NCI-H460 (cell line): Measurements from ENCODE around the gene NUDT4B. TPM values are rescaled to one million over a fixed set of nuclear protein-coding genes. Genes with fewer than 3 reads are reported as not detected.
"Not testable (repeated sequence)": the region's sequence is repeated elsewhere in the genome, so short reads cannot be mapped to it uniquely, and the experiment has no call there.

Experiments
- DNase-seq: peaks from one replicate; pipeline ENCODE4 v3.0.0-alpha.2; 2016; ENCODE audit warnings: low read depth; ENCODE audit errors: extremely low read depth
- total RNA-seq: library from RNA; depleted of rRNA; stranded (reverse); fragments of >200 nt; shearing (Covaris generic); gene quantifications from 2 replicates; pipeline ENCODE4 v1.2.3, GENCODE V29; 2014

Gene NUDT4B
- total RNA-seq, 1 experiment from 2014 or later = 27.7 TPM

DNA sequence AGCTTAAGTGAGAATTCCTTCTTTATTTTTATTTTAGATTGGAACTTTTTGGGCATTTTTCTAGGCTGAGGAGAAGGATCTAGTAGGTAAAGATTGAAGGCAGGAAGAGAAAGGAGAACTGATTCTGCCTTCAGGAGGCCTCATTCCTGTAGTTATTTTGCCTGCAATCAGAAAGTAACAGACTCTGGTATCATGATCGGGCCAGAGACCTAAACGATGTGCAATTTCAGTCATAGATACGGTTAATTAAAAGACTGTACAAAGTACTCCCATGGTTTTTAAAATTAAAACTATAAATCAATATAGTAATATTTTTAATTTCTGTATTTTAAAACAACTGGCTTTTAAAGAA is 14.3 kb upstream of the NUDT4B start:
- not testable (repeated sequence) for DNase-seq

DNA sequence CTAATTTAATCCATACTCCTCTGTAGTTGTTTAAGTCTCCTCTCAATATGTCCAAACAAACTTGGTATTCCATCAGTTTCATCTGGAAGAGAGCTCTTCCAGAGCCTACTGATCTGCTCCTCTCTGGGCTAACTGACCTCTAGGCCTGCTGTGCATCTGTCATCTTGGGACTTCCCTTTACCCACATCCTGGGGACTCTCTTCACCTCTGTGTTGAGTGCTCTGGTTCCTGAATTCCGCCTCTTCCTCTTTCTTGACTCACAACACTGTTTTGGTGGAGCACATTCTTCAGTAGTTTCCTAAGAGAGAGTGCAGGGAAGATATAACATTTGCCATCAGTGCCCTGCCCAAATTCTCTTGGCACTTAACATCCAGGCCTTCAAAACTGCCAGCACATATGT is 13.0 kb upstream of the NUDT4B start:
- DNase-seq = not testable (repeated sequence)

DNA sequence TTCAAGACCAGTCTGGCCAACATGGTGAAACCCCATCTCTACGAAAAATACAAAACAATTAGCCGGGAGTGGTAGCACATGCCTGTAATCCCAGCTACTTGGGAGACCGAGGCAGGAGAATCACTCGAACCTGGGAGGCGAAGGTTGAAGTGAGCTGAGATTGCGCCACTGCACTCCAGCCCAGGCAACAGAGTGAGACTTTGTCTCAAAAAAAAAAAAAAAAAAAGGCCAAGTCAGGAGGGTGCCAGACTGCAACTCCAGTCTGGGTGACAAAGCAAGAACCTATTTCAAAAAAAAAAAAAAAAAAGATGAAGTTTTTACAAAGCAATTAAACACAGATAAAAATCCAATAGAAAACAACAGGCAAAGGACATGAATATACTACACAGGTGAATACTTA is 9.9 kb upstream of the NUDT4B start:
- DNase-seq = not testable (repeated sequence)

DNA sequence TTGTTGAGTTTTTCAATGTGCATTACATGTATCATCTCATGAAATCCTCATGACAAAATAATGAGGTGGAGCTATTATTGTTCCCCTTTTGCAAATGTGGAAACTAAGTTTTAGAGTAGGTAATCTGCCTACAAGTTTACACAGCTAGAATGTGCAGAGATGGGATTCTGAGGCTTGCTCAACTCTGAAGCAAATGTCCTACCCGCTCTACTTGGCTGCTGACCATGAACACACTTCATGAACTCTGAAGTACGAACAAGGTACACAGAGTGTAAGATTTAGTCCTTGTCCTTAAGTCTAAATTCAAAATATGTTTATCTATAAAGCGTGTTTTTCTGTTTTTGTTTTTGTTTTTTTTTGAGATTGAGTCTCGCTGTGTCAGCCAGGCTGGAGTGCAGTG is 5.4 kb upstream of the NUDT4B start:
- not testable (repeated sequence) for DNase-seq

DNA sequence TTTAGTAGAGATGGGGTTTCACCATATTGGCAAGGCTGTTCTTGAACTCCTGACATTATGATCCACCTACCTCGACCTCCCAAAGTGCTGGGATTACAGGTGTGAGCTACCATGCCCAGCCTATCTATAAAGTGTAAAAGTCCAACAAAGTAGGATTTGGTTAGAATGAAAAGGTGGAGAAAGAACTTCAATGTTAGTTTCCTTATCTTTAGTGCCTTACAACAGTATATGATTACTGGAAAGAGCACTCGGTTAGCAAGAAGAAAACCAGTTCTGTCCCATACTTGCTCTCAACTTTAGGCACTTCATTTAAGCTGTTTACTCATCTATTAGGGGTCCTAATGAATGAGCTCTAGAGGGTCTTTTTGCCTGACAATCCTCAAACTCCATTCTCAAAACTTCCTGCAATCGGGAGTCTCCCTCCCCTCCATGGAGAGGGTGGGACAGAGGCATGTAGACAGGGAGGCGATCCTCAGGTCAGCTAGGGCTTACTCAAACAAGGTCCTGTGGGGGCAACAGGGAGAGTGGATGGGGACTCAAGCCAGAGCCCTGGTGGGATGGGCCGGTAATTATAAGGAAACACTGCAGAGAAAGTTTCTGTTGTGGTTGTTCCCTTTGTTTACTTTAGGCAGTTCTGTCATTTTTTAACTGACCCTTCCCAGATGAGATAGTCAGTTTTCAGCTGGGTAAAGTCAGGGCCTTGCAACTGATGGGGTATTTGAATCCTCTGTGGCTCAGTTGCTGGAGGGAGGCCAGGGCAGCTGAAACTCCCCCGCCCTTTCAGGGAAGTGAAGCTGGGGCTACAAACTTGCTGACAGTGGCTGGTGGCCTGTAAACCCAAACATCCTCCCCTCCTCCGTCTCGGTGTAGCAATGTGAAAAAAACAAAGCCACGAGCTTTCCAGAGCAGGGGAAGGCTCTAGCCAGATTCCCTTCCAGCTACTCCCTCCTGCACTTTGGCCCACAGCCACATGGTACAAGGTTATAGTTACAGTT is 4.6 kb upstream of the NUDT4B start:
- not testable (repeated sequence) for DNase-seq

DNA sequence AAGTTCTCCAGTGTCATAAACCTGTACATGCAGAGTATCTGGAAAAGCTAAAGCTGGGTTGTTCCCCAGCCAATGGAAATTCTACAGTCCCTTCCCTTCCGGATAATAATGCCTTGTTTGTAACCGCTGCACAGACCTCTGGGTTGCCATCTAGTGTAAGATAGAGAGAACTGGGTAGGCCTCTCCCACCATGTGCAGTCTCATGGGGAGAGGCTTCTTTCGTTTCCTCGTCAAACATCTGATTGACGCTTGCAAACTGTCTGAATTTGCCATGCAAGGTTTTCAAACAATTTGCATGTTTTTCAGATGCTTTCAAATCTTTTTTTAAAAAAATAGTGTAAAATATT is 734 bp downstream of the NUDT4B start:
- not testable (repeated sequence) for DNase-seq

DNA sequence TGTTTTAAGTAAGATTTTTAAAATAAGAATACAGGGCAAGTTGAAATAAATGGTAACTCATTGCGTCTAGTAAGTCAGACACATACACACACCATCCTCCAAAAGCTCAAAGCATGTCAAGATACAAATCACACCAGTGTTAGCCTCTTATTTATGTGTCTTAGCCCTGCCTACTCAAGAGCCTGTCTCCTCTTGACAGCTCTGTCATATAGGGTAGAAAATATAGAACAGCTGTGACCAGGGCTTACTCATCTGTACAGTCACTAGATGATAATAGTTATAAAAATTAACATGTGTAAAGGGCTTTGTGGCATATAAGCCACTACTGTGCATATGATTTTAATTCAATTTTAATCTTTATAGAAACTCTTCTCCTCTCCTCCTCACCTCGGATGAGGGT is 7.7 kb downstream of the NUDT4B start:
- DNase-seq = not testable (repeated sequence)

DNA sequence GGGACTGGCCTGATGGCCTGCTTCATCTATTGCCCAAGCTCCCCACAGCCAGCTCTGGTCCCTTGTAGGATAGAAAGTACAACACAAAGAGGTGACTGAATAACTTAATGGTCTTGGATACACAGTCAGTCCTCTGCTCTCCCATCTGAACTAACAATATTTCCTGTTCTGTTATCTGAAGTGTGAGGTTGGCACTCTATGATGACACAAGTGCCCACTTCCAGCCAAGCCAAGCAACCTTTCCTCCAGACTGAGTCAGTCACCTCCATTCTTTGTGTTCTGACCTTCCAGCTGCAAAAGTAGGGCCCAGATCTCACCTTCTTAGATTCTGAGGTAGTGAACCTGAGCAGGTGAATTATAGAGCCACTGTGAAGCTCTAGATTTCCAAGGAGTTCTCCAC is 8.9 kb downstream of the NUDT4B start:
- not testable (repeated sequence) for DNase-seq

DNA sequence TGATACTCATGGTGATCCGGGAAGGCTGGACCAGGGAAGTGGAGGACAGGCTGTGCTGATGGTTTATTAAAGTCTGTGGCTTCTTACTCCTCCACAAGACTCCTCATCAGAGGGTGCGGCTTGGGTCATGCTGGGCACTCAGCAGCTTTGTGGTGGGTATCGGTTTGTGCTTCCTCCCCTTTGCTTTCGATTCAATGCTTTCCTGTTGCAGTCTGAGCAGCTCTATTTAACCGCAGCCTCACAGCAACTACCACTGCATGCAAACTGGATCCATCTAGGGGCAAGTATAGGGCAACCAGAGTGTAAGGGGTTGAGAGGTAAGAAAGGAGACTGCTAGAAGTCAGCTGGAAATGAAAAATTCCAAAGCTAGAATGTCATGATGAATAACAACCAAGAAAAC is 9.8 kb downstream of the NUDT4B start:
- DNase-seq = not testable (repeated sequence)

DNA sequence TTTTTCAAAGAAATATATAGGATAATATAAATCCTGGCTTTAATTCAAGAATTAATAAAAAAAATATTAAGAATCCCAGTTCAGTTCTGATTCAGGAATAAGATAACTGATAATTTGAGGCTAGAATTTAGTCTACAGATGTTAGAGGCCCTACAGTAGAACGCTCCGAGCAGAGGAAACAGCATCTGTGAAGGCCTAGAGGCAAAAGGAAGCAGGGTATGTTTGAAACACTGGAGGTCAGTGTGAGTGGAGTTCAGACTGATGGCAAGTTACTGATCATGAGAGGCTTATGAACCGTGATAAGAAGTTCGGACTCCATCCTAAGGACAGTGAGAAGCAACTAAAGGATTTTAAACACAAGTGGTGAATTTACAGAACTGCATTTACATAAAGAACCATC is 10.4 kb downstream of the NUDT4B start:
- DNase-seq = not testable (repeated sequence)

DNA sequence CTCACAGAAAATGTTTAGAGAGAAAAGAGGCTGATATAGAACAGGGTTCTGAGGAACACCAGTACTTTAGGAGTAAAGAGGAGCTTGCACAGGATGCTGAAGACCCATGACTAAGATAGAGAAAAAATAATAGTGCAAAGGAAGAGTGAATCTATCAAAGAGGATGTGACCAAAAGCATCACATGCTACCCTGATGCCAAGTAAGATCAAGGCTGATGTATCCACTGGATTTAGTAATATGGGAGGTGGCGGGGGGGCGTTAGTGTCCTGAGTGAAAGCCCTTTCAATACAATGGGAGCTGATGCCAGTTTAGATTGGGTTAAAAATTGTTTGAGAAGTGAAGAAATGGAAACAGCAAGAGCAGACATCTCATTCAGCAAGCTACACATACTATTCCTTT is 11.2 kb downstream of the NUDT4B start:
- DNase-seq = not testable (repeated sequence)

DNA sequence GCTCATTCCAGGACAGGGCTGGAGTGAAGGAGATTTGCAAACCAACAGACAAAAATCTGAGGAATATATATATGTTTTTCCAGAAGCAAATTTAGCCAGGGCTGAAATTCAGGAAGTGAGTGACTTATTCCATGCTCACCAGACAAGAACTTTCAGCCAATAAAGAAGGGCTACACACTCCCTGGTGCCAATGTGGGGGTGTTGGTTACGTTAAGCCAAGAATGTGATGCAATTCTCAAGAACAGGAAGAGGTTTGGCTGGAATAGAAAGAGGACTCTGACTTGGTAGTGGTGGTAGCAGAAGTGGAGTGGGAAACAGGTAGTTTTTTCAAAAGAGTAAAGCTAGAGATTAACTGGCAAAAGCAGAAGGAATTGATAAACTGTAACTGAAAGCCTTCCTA is 11.6 kb downstream of the NUDT4B start:
- DNase-seq = not testable (repeated sequence)

DNA sequence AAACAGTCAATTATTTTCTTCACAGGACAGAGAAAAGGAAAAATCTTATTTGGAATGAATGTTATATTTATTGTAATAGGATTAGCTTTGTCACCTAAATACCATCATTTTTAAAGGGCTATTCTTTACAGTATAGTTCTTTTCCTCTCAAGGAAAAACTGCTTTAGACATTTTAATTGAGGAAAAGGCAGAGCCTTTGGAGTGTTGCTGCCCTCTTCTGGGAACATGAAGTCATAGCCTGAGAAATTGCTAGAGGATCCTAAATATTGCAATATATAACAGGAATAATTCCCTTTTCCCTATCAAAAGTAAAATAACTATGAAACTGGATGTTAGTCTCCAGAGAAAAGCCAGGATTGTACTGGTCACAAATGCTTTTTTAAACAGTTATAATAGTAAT is 12.8 kb downstream of the NUDT4B start:
- DNase-seq = not testable (repeated sequence)

DNA sequence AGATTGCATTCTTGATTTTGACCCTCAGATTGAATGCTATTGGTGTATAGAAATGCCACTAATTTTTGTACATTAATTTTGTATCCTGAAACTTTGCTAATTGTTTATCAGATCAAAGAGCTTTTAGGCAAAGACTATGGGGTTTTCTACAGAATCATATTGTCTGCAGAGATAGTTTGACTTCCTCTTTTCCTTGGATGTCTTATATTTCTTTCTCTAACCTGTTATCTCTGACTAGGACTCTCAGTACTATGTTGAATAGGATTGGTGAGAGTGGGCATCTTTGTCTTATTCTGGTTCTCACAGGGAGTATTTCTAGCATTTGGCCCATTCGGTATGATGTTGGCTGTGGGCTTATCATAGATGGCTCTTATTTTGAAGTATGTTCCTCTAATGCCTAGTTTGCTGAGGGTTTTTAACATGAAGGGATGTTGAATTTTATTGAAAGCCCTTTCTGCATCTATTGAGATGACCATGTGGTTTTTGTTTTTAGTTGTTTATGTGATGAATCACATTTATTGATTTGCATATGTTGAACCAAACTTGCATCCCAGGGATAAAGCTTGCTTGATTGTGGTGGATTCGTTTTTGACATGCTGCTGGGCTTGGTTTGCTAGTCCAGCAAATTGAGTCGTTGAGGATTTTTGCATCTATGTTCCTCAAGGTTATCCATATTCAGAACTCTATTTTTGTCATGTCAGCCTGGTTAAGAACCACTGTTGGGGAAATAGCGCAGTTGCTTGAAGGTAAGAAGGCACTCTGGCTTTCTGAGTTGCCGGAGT is 16.9 kb downstream of the NUDT4B start:
- not testable (repeated sequence) for DNase-seq

DNA sequence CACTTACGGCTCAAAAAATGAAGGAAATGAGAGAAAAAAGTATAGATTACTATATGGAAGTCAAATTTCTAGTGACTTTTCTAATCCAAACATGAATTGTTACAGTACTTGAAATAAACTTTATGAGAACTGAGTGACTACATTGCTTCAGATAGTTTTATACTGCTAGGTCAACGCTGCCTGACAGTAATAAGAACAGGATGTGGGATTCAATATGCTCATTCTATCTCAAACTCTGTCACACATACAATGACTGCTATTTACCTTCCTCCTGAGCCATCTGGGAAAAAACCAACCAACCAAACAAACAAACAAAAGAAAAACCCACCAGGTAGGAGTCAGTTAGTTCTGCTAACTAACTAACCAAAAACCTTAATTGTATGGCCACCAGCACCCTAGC is 20.0 kb downstream of the NUDT4B start:
- not testable (repeated sequence) for DNase-seq

DNA sequence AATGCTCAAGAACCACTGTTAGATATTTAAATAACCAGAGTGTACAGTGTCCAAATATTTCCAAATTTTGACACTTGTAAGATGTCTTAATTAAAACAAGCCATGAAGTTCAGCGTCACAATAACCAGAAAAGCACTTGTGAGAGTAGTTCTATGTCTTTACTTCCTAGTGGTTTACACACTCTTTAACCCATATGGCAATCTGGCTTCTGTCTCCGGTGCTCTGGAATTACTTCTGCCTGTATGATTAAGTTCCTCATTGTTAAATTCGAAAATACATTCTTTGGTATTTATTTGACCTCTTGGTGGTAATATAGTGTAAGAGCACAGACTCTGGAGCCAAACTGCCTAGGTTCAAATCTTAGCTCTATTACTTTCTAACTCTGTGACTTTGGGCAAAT is 20.9 kb downstream of the NUDT4B start:
- not testable (repeated sequence) for DNase-seq

DNA sequence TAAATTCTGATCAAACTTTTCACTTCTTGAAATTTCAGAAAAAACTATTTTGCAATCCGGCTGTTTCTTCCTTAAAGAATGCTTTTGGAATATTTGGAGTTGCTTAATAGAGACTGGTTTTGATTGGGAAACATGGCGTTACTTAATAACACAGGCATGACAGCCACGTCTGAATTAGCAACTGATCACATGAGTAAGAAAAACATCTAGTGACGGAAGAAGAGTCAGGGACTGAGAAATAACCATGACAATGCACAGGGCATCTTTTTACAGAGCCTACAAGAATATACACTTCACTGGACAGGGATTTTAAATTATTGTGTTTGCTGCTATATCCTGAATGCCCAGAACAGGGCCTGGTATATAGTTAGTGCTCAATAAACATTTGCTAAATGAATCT is 25.1 kb downstream of the NUDT4B start:
- DNase-seq = not testable (repeated sequence)

DNA sequence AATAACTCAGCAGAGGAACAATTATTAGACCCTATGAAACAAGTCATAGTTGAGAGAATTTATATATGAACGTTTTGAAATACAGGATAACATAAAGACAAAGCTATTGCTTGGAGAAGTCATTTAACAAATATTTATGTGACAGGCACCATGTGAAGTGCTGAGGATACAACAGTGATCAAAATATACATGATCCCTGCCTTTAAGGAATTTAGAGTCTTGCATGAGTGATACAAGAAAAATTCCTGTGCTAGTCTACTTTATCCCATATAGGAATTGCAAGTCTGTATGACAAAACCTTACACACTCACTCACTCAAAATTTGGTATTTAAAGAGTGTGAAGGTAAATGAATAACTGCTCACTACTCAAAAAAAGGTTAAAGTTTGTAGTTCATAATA is 25.5 kb downstream of the NUDT4B start:
- DNase-seq = not testable (repeated sequence)

DNA sequence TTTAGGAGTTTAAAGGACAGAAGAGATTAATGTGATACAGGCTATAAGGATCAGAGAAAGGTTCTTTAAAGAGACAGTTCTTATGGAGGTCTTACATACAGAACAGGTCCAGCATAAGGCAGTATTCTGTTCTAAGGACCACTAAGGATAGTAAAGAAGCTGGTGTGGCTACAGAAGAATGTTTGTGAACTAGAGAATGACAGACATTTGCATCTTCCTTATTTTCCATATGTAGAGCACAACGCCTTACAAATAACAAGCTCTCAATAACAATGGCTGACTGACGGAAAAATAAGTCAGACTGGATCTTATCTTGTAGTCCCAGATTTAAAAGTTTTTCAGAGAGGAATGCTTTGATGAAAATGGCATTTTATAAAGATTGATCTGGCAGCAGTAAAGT is 26.7 kb downstream of the NUDT4B start:
- DNase-seq = not testable (repeated sequence)

DNA sequence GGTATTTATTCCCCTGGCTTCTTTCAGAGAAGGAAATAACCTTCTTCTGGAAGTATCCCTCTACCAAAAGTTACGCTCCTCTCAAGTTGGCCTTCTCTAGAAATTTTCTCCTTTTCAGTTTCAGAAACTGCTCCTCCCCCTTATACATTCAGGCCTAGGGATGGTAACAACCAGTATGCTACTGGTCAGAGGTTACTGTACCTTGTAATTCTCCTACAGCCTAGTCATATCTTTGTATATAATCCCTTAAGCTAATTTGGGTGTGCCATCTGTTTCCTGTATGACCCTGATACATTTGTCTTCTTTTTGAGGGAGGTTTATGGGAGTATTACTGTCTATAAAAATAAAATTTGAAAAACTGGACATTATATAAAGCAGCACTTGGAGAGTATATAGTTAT is 29.1 kb downstream of the NUDT4B start:
- DNase-seq = not testable (repeated sequence)

DNA sequence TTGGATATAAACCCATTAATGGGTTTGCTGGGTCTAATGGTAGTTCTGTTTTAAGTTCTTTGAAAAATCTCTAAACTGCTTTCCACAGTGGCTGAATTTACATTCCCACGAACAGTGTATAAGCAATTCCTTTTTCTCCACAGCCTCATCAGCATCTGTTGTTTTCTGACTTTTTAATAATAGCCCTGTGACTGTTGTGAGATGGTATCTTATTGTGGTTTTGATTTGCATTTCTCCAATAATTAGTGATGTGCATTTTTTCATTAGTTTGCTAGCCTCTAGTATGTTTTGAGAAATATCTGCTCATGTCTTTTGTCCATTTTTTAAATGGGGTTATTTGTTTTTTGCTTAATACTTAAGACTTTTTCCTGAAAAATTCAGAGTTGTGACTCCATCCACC is 31.8 kb downstream of the NUDT4B start:
- DNase-seq = not testable (repeated sequence)
